GM18519 (cell line): Measurements from ENCODE around the gene SSC4D.
A peak's percentile ranks its signal among the peaks of the same experiment; 100 is the strongest.
"Not testable (repeated sequence)": the region's sequence is repeated elsewhere in the genome, so short reads cannot be mapped to it uniquely, and the experiment has no call there.

ENCODE experiments used
- ATAC-seq: cut with Tn5 transposase; IDR thresholded peaks from one replicate; pipeline ENCODE4 v1.9.1; 2021; ENCODE audit warnings: mild to moderate bottlenecking, moderate library complexity; ENCODE audit not compliant: unreplicated experiment, low FRiP score

The SSC4D gene

DNA sequence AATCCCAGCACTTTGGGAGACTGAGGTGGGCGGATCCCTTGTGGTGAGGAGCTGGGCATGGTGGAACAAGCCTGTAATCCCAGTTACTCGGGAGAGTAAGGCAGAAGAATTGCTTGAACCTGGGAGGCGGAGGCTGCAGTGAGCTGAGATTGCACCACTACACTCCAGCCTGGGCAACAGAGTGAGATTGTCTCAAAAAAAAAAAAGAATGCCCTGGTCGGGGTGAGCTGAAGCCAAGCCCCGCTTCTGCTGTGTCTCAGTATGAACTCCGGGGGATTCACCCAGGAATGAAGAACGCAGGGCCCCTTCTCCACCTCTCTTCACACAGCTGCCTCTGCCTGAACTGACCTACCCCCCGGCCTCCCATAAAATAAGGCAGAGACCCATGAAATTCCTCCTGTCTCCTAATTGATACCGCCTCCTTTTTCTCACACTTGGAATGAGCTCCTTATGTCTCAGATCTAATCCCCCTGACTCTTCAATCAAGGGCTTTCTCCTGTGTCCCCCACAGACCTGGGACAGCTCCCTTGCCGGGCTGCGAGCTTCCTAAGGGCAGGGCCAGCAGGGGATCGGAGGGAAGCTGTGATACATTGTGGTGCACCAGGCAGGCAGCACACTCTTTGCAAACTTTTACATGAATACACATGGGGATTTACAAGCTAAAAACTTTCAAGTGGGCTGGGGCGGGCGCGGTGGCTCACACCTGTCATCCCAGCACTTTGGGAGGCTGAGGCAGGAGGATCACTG, 14.3 kb upstream of the SSC4D start:
- no peak for ATAC-seq

DNA sequence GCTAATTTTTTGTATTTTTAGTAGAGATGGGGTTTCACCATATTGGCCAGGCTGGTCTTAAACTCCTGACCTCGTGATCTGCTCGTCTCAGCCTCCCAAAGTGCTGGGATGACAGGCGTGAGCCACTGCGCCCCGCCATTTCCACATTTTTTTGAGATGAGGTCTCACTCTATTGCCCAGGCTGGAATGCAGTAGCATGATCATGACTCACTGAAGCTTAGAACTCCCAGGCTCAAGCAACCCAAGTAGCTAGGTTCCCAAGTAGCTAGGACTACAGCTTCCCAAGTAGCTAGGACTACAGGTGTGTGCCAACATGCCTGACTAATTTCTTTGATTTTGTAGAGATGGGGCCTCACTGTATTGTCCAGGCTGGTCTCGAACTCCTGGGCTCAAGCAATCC, 11.6 kb upstream of the SSC4D start:
- not testable (repeated sequence) for ATAC-seq

DNA sequence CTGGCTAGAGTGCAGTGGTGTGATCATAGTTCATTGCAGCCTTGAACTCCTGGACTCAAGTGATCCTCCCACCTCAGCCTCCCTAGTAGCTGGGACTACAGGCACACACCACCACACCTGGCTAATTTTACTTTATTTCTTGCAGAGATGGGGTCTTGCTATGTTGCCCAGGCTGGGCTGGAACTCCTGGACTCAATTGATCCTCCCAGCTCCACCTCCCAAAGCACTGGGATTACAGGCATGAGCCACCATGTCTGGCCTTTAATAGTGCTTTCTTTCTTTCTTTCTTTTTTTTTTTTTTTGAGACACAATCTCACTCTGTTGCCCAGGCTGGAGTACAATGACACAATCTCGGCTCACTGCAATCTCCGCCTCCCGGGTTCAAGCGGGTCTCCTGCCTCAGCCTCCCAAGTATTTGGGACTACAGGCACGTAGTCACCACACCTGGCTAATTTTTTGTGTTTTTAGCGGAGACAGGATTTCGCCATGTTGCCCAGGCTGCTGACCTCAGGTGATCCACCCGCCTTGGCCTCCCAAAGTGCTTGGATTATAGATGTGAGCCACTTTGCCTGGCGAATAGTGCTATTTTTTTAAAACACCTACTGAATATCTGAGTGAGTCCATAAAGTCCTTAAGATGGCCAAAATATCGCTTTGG, 8.3 kb upstream of the SSC4D start:
- ATAC-seq, result not testable (repeated sequence)

DNA sequence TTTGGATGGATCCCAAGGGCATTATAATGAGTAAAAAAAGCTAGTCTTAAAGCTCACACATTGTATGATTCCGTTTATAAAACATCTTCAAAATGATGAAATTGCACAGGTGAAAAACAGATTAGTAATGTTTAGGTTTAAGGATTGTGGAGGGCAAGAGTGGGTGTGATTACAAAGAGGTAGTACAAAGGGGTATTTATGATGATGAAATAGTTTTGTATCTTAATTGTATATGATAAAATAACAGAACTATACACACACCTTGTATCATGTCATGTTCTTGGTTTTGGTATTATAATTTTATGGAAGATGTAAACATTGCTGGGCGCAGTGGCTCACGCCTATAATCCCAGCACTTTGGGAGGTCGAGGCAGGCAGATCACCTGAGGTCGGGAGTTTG, 2.8 kb upstream of the SSC4D start:
- no peak for ATAC-seq

DNA sequence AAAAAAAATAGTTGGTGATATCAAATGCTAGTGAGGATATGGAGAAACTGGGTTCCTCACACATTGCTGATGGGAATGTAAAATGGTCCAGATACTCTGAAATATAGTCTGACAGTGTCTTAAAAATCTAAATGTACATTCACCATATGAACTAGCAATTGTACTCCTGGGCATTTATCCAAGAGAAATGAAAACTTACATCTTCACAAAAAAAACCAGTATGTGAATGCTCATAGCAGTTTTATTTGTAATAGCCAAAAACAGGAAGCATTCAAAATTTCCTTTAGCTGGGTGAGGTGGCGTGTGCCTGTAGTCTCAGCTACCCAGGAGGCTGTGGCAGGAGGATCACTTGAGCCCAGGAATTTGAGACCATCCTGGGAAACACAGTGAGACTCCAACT, 2.1 kb upstream of the SSC4D start:
- ATAC-seq, result no peak

DNA sequence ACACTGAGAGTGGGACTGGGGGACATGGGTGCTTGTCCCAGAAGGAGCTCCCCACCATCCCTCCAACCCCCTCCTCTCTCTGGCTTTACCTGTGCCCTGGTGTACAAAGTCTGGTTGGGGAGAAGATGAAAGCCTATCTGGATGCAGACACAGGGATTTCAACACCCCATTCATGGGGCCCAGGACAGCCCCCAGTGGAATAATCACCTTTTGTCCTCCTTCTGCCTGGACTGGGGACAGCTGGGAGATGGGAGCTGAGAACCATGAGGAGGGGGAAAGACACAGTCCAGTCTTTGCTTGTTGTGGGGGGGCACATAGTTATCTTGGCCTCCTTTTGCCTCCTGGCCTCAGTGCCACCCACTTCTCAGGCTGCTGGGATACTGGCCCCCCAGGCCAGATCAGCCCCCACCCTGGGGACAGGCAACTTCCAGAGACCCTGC, 1.4 kb downstream of the SSC4D start:
- ATAC-seq, result no peak

DNA sequence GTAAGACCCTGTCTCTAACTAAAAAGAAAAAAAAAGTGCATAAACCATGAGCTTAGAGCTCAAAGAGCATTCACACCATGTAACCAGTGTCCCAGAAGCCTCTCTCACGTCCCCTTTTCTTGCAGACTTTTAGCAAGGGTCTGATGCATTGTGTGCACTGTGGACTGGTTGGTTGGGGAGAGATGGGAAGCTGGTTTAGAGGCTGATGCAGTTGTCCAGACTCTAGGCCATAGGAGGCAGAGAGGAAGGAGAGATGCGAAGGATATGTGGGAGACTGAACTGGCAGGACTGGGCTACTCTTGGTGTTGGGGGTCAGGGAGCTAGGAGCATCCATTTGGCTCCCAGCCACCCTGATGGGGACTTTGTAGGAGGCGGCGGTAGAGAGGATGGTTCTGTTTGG, 1.8 kb downstream of the SSC4D start:
- no peak for ATAC-seq

DNA sequence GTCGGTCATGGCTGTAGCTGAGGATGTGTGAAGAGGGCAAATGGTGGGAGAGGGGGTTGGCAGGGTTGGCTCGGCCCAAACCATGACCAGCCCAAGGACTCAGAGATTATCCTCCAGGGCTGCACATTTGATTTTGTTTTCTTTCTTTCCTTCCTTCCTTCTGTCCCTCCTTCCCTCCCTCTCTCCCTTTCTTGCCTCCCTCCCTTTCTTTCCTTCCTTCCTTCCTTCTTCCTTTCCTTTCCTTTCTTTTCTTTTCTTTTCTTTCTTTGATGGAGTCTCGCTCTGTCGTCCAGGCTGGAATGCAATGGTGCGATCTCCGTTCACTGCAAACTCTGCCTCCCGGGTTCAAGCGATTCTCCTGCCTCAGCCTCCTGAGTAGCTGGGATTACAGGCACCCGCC, 3.8 kb downstream of the SSC4D start:
- ATAC-seq, result no peak

DNA sequence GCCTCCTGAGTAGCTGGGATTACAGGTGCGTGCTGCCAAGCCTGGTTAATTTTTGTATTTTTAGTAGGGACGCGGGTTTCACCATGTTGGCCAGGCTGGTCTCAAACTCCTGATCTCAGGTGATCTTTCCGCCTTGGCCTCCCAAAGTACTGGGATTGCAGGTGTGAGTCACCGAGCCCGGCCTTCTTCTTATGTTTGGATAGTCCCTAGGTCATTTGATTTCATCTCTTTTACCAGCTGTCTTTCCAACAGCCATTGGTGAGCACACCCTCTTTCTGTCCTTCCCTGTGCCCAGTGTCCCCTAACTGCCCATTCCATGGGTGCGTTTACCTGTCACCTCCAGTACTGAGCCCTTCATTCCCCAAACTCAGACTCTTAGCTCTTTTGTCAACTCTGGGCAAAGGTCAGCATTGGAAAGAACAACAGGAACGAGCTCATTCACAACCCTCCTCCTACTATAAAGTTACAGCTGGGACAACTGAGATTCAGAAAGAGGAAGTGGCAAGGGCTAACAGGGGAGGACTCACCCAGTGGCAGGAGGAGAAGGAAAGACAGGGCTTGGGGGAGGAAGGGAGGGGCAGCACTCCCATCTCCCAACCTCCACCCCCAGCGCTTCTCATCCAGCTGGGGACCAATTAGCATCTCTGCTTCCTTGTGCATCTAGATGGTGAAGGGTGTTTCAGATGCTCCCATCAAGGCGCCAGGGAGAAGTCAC, 5.6 kb downstream of the SSC4D start:
- no peak for ATAC-seq

DNA sequence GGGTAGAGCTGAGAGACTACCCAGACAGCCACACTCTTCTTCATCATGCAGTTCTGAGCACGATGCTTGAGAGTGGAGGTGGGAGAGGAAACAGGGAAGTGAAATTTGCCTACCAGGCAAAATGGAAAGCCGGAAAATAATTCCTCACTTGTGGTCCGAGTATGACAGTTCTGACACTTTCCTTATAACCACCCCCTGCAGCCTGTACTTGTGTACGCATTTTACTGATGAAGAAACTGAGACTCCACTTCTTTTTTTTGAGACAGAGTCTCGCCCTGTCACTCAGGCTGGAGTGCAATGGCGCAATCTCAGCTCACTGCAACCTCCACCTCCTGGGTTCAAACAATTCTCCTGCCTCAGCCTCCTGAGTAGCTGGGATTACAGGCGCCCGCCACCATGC, 6.4 kb downstream of the SSC4D start:
- not testable (repeated sequence) for ATAC-seq

DNA sequence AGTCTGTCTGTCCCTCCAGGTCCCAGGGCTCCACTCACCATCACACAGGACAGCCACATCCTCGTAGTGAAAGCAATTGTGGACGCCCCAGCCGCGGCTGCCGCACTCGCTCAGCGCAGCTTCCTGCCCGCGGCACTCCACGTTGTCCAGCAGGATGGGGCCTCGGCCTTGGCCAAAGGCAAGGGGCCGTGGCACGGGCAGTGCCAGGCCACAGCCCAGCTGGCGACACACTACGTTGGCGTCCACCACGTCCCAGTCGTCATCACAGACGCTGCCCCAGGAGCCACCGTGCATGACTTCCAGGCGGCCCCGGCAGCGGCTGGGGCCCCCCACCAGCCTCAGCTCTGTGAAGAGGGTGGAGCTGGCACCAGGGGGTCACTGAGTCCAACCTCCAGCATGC, 9.2 kb downstream of the SSC4D start:
- no peak for ATAC-seq

DNA sequence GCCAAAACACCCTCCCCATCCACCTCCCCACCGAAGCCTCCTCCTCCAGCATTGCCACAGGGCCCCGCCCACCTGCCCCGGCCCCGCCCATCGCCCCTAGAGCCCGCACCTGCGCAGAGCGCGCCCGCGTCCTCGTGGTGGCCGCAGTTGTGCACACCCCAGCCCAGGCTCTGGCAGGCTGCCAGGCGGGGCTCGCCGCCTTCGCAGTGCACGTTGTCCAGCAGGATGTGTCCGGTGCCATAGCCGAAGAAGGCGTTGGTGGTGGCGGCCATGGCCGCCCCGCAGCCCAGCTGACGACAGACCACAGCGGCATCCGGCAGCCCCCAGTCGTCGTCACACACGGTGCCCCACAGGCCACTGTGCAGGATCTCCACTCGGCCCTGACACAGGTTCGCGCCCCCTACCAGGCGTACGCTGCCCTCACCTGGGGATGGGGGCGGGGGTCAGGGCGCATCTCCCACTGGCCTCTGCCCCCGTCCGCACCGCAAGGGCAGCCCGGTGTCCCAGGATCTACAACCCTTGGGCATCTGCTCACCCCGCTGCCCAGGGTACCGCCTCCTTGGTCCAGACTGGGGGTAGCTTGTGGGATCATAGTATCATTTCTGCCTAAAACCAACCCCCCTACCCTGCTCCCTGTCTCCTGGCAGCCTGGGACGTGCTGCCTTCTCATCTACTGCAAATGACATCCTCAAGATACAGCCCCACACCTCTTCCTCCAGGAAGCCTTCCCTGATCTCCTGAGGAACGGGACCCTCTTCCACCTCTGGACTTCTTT, 11.9 kb downstream of the SSC4D start:
- no peak for ATAC-seq

DNA sequence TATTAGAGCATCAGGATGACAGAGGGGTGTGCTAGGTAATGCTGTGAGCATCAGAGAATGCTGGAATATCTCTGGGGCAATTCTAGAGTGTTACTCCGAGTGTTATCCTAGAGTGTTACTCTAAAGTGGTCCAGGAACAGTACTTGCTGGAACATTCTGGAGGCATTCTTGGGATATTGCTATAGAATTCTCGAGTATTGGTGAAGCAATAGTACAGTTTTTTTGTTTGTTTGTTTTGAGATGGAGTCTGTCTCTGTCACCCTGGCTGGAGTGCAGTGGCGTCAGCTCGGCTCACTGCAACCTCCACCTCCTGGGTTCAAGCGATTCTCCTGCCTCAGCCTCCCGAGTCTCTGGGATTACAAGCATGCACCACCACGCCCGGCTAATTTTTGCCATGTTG, 12.6 kb downstream of the SSC4D start:
- ATAC-seq, result no peak

DNA sequence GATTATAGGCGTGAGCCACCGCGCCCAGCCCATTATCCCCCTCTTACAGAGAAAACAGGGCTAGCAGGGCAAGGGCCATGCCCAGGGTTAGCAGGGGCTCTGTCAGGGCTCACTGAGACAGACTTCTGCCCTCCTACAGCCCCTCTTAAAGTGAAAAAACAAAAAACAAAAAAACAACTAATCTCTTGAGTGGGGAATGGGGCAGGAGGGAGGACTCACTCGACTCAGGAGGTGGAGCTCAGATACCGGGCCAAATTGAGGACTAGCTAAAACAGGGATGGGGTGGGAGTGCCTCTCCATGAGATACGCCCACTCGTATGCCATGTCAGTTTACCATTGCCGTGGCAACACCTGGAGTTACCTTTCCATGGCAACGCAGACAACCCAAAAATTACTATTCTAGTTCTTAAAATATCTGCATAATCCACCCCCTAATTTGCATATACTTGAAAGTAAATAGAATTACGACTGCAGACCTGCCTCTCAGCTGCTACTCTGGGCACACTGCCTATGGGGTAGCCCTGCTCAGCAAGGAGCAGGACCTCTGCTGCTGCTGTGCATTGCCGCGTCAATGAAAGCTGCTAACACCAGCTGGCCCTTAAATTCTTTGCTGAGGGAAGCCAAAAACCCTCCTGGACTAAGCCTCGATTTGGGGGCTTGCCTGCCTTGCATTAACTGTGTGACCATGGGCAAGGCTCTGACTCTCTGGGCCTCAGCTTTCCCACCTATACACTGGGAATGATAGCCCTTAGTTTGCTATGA, 13.4 kb downstream of the SSC4D start:
- ATAC-seq, result no peak

DNA sequence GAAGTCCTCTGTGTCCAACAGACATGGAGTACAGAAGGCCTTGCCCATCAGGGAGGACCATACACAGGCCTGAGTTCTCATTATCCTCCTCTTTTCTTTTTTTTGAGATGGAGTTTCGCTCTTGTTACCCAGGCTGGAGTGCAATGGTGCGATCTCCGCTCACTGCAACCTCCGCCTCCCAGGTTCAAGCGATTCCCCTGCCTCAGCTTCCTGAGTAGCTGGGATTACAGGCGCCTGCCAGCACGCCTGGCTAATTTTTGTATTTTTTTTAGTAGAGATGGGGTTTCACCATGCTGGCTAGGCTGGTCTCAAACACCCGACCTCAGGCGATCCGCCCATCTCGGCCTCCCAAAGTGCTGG, 13.9 kb downstream of the SSC4D start:
- not testable (repeated sequence) for ATAC-seq

DNA sequence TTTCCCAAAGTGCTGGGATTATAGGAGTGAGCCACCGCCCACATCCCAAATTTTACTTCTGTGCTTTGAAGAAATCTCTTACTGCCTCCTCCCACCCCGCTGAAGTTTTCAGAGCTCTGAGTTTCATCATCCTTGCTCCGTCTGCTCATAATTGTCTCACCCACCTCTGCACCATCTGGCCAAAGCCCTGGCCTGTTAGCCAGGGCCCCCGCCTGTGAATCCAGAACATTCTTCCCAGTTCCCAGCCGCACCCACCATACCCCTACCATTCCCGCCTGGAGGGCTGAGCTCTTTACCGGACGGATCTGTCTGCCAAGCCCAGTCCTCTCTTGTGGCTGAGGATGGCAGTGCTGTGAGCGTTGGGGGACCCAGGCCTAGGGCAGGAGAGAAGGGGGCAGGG, 14.5 kb downstream of the SSC4D start:
- ATAC-seq, result no peak

DNA sequence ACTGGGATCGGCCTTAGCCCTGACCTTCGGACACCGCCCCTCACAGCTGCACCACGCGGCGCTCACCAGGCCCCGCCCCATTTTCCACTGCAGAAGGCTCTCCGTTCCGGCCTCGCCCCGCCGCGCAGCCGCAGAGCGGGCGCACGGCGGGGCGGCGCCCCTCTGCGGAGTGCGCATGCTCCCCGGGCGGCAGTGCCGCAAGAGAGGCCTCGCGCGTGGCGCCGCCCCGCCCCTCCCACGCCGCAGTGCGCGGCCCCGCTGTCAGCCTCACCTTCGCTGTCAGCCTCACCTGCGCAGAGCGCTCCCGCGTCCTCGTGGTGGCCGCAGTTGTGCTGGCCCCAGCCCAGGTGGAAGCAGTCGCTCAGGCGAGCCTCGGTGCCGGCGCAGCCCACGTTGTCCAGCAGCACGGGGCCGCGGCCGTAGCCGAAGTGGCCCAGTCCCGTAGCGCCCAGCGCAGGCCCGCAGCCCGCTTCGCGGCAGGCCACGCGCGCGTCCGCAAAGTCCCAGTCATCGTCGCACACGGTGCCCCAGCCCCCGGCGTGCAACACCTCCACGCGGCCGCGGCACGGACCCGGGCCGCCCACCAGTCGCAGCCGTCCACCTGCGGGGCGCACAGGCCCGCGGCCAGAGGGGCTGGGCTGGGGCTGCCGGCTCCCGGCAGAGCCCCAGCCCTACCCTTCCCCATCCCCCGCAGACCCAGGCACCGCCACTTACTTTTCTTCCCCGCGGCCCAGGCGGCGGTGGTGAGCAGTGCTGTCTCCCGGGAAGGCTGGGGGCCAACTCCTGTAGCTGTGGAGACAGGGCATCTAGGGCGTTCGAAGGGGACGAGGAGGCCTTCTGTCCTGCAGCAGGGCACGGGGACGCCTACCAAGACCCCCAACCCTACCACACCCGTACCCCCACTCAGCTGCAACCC, 16.1 kb downstream of the SSC4D start:
- peak; percentile 64 for ATAC-seq

DNA sequence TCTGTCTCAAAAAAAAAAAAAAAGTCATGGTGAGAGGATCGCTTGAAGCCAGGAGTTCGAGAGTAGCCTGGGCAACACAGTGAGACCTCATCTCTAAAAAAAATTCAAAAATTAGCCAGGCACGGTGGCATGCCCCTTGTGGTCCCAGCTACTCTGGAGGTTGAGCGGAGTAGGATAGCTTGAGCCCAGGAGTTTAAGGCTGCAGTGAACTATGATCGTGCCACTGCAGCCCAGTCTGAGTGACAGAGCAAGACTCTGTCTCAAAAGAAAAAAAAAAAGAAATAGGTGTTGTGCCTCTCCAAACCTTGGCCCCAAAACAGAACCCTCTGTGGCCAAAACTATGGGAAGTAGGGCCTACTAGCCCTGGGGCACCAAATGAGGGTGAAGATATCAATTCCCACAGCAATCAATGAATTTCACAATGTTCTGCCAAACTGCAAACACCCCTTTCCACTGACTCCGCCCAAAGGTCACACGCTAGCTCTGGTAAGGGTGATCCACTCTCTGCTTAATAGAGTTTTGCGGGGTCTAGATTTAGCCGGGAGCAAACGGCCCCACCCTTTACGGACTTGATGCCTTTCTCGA, 16.9 kb downstream of the SSC4D start:
- ATAC-seq, result no peak

DNA sequence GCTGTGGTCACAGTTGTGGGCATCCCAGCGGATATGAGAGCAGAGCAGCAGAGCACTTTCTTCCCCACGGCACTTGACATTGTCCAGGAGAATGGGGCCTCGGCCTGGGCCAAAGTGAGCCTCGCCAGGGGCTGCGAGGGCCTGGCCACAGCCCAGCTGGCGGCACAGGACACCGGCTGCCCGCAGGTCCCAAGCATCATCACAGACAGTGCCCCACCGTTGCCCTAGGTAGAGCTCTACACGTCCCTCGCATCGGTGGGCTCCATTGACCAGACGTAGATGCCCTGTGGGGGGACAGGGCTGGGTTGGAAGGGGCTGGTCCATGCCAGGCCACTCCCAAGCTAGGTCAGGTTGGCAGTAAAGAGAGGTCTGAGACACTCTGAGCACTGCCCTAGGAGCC, 19.4 kb downstream of the SSC4D start:
- ATAC-seq, result no peak
